Uterus (tissue), 4 donors: Measurements from ENCODE around the gene KIF3B. TPM values are rescaled to one million over a fixed set of nuclear protein-coding genes. Genes with fewer than 3 reads are reported as not detected.

ENCODE experiments used
- DNase-seq, 2 donors: peaks; one replicate each; pipeline ENCODE4 v3.0.0-alpha.2; 2019 to 2020
- H3K27ac ChIP-seq, 2 donors: fragments of 200-600 bp; sonication (generic); 1 replicate in 1 of 2; 2 replicates in 1 of 2; pipeline ENCODE4 v1.5.1; 2016 to 2018
- H3K27me3 ChIP-seq, 2 donors: fragments of 200-600 bp; sonication (generic); one replicate each; pipeline ENCODE4 v1.5.1; 2018 to 2019; ENCODE audit warnings: control low read depth in 1 of 2
- H3K36me3 ChIP-seq, 2 donors: fragments of 200-600 bp; sonication (generic); one replicate each; pipeline ENCODE4 v1.5.1; 2019; ENCODE audit warnings: control low read depth in 1 of 2
- H3K4me1 ChIP-seq, 2 donors: fragments of 200-600 bp; sonication (generic); one replicate each; pipeline ENCODE4 v1.5.1; 2018 to 2019; ENCODE audit warnings: control low read depth in 1 of 2
- H3K4me3 ChIP-seq, 2 donors: fragments of 200-600 bp; sonication (generic); 1 replicate in 1 of 2; 2 replicates in 1 of 2; pipeline ENCODE4 v1.5.1; 2018 to 2019; ENCODE audit warnings: mild to moderate bottlenecking in 1 of 2
- H3K9me3 ChIP-seq, 2 donors: fragments of 200-600 bp; sonication (generic); one replicate each; pipeline ENCODE4 v1.5.1; 2019; ENCODE audit warnings: control low read depth in 1 of 2
- POLR2A ChIP-seq, 2 donors: fragments of 450-650 bp; IDR thresholded peaks; one replicate each; pipeline ENCODE4 v1.6.1; 2016; ENCODE audit warnings: antibody characterized with exemption in 2 of 2, mild to moderate bottlenecking in 1 of 2, moderate library complexity in 1 of 2
- intact Hi-C: fragments of 100-400 bp; cut with DNase I; formaldehyde crosslinking; loops from one replicate; pipeline ENCODE4 v1.15.1; 2023; ENCODE audit warnings: low total_unique reads
- total RNA-seq, 4 donors: library from RNA; depleted of rRNA in 3 of 4; stranded (reverse); fragments of >200 nt in 3 of 4; gene quantifications; one replicate each; pipeline versions ENCODE4 v1.1.0 to v1.2.4, GENCODE V29; 2014 to 2023
- TF ChIP-seq, protein P1 (sequence below), 4 experiments: fragments of 200-600 bp in 2 of 4; fragments of 450-650 bp in 2 of 4; sonication (generic) in 2 of 4; IDR thresholded peaks; one replicate each; pipeline ENCODE4 v1.5.1; 2016 to 2019; ENCODE audit warnings: antibody characterized with exemption in 4 of 4, mild to moderate bottlenecking in 2 of 4, moderate library complexity in 1 of 4
- donor health status: DM: yes; HTN: yes; CAD: no.

KIF3B gene
- total RNA-seq, 4 donors from 2014 or later = 3.2 to 34.2 (median 16.7) TPM

DNA sequence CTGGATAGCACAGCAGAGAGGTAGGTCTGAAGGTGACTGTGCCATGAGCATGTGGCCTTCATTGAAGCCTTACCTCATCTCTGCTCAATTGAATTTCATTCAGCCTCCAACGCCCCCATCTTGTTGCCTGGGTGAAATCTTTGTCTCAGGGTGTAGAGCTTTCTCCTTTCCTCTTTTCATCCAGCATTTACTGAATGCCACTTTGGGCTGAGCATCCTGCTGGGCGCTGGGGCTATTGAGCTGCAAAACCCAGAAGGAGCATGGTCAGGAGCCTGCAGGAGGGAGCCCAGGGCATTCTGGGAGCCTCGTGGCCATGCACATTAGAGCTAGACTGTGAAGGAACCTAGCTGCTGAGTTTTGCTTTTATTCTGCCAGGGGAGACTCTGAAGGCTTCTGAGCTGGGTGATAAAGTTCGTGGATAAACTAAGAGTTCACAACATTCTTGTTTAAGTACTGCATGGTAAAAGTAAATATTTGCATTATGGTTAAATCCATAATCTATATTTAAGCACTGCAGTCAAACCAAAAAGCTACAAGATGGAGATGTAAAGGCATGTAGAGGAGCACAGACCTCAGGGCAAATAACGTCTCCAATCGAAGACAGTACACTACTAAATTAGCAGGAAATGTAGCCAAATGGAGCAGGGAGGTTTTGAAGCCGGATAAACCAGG lies 67.5 kb downstream of the KIF3B start:
- Histone ChIP-seq H3K4me3 (no peak overlapping the region), H3K27me3 (no peaks in the 10 kb centered on the region), H3K4me1 (no peaks in the 10 kb centered on the region), H3K9me3 (no peaks in the 10 kb centered on the region), H3K27ac (no peak overlapping the region), H3K36me3 (no peaks in the 10 kb centered on the region)
- intact Hi-C loops = no loop called here
- DNase-seq = no peak
- TF ChIP-seq POLR2A (IDR thresholded peaks at IDR 0.05) = no peak
- TF ChIP-seq, protein P1, sequence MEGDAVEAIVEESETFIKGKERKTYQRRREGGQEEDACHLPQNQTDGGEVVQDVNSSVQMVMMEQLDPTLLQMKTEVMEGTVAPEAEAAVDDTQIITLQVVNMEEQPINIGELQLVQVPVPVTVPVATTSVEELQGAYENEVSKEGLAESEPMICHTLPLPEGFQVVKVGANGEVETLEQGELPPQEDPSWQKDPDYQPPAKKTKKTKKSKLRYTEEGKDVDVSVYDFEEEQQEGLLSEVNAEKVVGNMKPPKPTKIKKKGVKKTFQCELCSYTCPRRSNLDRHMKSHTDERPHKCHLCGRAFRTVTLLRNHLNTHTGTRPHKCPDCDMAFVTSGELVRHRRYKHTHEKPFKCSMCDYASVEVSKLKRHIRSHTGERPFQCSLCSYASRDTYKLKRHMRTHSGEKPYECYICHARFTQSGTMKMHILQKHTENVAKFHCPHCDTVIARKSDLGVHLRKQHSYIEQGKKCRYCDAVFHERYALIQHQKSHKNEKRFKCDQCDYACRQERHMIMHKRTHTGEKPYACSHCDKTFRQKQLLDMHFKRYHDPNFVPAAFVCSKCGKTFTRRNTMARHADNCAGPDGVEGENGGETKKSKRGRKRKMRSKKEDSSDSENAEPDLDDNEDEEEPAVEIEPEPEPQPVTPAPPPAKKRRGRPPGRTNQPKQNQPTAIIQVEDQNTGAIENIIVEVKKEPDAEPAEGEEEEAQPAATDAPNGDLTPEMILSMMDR (IDR thresholded peaks at IDR 0.05) = no peak

DNA sequence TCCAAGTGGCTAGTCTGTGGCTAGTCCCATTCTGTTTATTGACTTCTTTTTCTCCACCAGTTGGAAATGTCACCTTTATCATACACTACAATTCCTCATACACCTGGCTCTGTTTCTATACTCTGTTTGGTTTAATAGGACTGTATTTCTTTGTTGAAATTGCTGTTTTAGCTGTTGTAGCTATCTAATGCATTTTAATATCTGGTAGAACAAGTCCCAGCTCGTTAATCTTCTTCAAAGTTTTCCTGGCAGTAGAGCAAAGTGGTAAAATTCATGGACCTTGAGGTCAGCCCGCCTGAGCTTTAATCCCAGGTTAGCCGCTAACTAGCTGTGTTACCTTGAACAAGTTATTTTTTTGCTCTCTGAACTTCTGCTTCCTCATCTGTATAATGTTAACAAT lies 70.8 kb downstream of the KIF3B start:
- no peaks in the 10 kb centered on the region for H3K27me3 ChIP-seq
- no peaks in the 10 kb centered on the region for H3K4me1 ChIP-seq
- no peak for TF ChIP-seq POLR2A (IDR thresholded peaks at IDR 0.05)
- TF ChIP-seq, protein P1 (IDR thresholded peaks at IDR 0.05) = no peak
- no peak overlapping the region for H3K27ac ChIP-seq
- no peak overlapping the region for H3K4me3 ChIP-seq
- DNase-seq = no peak
- no peaks in the 10 kb centered on the region for H3K9me3 ChIP-seq
- intact Hi-C loops = no loop called here
- H3K36me3 ChIP-seq = no peaks in the 10 kb centered on the region

DNA sequence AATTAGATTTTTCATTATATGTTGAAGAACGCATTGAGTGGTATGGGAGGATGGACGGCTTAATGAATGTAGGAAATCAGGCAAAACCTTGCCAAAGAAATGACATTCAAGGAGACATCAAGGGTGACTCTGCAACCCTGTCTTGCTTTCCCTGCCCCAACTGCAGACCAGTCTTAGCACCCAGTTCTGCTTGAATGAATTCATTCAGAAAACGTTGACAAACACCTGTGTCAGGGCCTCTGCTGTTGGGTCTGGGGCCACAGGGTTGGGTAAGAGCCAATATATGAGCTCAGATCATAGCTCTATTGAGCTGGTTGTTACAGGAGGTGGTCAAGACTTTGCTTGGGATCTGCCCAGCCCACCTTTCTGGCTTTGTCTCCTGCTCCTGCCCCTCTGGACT lies 73.0 kb downstream of the KIF3B start:
- intact Hi-C loops = no loop called here
- DNase-seq = no peak
- TF ChIP-seq, protein P1 (IDR thresholded peaks at IDR 0.05) = no peak

DNA sequence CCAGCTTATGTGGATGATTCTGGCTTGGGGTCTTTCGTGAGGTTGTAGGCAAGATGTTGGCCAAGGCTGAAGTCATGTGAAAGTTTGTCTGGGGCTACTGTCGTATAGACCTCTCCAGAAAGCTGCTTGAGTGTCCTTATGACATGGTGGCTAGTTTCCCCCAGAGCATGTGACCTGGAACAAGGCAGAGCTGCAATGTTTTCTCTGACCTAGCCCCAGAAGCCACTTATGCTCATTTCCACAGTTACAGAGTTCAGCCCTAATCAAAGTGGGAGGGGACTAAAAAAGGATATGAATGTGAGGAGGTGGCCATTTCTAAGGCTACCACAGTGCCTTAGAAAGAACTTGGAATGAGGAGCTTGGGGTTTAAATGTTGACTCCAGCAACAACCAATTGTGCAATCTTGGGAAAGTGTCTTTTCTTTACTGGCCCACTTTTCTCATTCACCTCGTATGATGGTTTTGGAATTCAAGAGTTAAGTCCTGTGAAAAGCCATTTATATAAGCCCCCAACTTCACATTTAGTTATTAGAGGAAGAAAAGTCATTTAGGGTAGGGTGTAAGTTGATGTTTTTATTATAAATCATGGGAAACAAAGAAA lies 74.8 kb downstream of the KIF3B start:
- DNase-seq = no peak
- Histone ChIP-seq H3K4me1 (no peaks in the 10 kb centered on the region), H3K27ac (no peak overlapping the region), H3K36me3 (no peaks in the 10 kb centered on the region), H3K4me3 (no peak overlapping the region), H3K9me3 (no peaks in the 10 kb centered on the region), H3K27me3 (no peaks in the 10 kb centered on the region)
- intact Hi-C loops = no loop called here
- TF ChIP-seq POLR2A (IDR thresholded peaks at IDR 0.05) = no peak
- TF ChIP-seq, protein P1 (IDR thresholded peaks at IDR 0.05) = no peak

More for the DNA sequence above, 73.0 kb downstream of the KIF3B start:
- no peak overlapping the region for H3K27ac ChIP-seq
- H3K36me3 ChIP-seq = no peaks in the 10 kb centered on the region
- H3K4me1 ChIP-seq = no peaks in the 10 kb centered on the region
- H3K27me3 ChIP-seq = no peaks in the 10 kb centered on the region
- no peak overlapping the region for H3K4me3 ChIP-seq
- no peaks in the 10 kb centered on the region for H3K9me3 ChIP-seq

DNA sequence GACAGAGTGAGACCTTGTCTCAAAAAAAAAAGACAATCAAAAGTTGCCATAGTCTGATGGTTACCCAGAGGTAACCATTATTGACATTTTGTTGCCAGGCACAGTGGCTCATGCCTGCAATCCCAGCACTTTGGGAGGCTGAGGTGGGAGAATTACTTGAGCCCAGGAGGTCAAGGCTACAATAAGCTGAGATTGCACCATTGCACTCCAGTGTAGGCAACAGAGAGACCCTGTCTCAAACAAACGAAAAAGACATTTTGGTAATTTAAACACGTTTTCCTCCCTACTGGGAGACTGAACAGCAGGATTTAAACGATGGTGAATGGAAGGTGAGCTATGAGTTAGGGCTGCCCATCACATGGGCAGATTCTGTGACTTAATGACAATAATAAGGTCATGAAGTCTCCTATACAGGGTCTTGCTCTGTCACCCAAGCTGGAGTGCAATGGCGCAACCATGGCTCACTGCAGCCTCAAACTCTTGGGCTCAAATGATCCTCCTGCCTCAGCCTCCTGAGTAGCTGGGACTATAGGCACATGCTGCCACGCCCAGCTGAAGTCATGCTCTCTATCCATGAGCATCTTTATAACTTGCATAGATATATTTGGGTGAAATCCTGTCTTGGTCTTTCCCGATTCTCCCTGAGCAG lies 76.5 kb downstream of the KIF3B start:
- TF ChIP-seq POLR2A (IDR thresholded peaks at IDR 0.05) = no peak
- TF ChIP-seq, protein P1 (IDR thresholded peaks at IDR 0.05) = no peak
- Histone ChIP-seq H3K9me3 (no peaks in the 10 kb centered on the region), H3K27me3 (no peaks in the 10 kb centered on the region), H3K36me3 (no peaks in the 10 kb centered on the region), H3K27ac (no peak overlapping the region), H3K4me1 (no peaks in the 10 kb centered on the region), H3K4me3 (no peak overlapping the region)
- intact Hi-C loops = no loop called here
- no peak for DNase-seq
